BLaER1 treated with 17β-estradiol and CSF1 and Interleukin-3, amounts not matched to agents 10 nM and 100 nM (cell line): ENCODE measurements around the gene PGA3.
A peak's percentile ranks its signal among the peaks of the same experiment; 100 is the strongest.
"Not testable (repeated sequence)": the region's sequence is repeated elsewhere in the genome, so short reads cannot be mapped to it uniquely, and the experiment has no call there.

Experiments used
- H3K27ac ChIP-seq, 11 experiments: shearing (Covaris generic); formaldehyde crosslinking; 2 replicates each; pipeline ENCODE4 v1.8.1; 2022
- H3K27me3 ChIP-seq, 11 experiments: shearing (Covaris generic); formaldehyde crosslinking; 2 replicates each; pipeline ENCODE4 v1.8.1; 2022
- H3K36me3 ChIP-seq, 11 experiments: shearing (Covaris generic); formaldehyde crosslinking; 2 replicates each; pipeline ENCODE4 v1.8.1; 2022
- H3K4me1 ChIP-seq, 10 experiments: shearing (Covaris generic); formaldehyde crosslinking; 2 replicates each; pipeline ENCODE4 v1.8.1; 2022
- H3K4me2 ChIP-seq, 11 experiments: shearing (Covaris generic); formaldehyde crosslinking; 2 replicates each; pipeline ENCODE4 v1.8.1; 2022
- H3K4me3 ChIP-seq, 10 experiments: shearing (Covaris generic); formaldehyde crosslinking; 2 replicates each; pipeline ENCODE4 v1.8.1; 2022
- H3K9ac ChIP-seq, 11 experiments: shearing (Covaris generic); formaldehyde crosslinking; 2 replicates each; pipeline ENCODE4 v1.8.1; 2022
- H3K9me3 ChIP-seq, 11 experiments: shearing (Covaris generic); formaldehyde crosslinking; replicated peaks in 1 of 11; 2 replicates each; pipeline ENCODE4 v1.8.1; 2022
- H4K20me1 ChIP-seq, 11 experiments: shearing (Covaris generic); formaldehyde crosslinking; 2 replicates each; pipeline ENCODE4 v1.8.1; 2022
- Cebpa-rat ChIP-seq, 11 experiments: shearing (Covaris generic); IDR thresholded peaks; 2 replicates each; pipeline ENCODE4 v1.8.1; 2022

The PGA3 gene

GRCh38 chr11:61160487-61161189 lies 42.7 kb upstream of the PGA3 start:
- peak overlapping the region; percentile 83 to 97 (median 88) for H3K9ac ChIP-seq
- H3K36me3 ChIP-seq: peaks cover 0 to 34% (median 10%) of the 10 kb centered on the region in 11 experiments; a peak in 11 of 22 replicates
- no peak for TF ChIP-seq Cebpa-rat (IDR thresholded peaks at IDR 0.05)
- H4K20me1 ChIP-seq: peaks cover 0 to 51% (median 11%) of the 10 kb centered on the region in 11 experiments; a peak in 10 of 22 replicates
- peaks cover 20 to 79% (median 49%) of the 10 kb centered on the region in 10 experiments for H3K4me1 ChIP-seq
- H3K27me3 ChIP-seq: no peaks in the 10 kb centered on the region
- H3K4me2 ChIP-seq: peak overlapping the region; percentile 72 to 96 (median 86)
- peak overlapping the region; percentile 60 to 78 (median 71) for H3K4me3 ChIP-seq
- peak overlapping the region; percentile 86 to 97 (median 94) for H3K27ac ChIP-seq
- H3K9me3 ChIP-seq: peaks cover 0 to 31% (median 7%) of the 10 kb centered on the region in 11 experiments; a peak in 14 of 22 replicates

- Histone ChIP-seq H3K9me3 (peaks cover 0 to 26% (median 0%) of the 10 kb centered on the region in 11 experiments; a peak in 8 of 22 replicates), H4K20me1 (peaks cover 0 to 43% (median 11%) of the 10 kb centered on the region in 11 experiments; a peak in 10 of 22 replicates), H3K4me1 (peaks cover 20 to 80% (median 49%) of the 10 kb centered on the region in 10 experiments), H3K4me2 (peak within 1 kb of the TSS; percentile 72 to 96 (median 86)), H3K9ac (peak within 1 kb of the TSS; percentile 83 to 97 (median 88)), H3K36me3 (peaks cover 0 to 26% (median 10%) of the 10 kb centered on the region in 11 experiments; a peak in 10 of 22 replicates), H3K4me3 (peak within 1 kb of the TSS; percentile 60 to 78 (median 71)), H3K27ac (peak within 1 kb of the TSS; percentile 86 to 97 (median 94)), H3K27me3 (no peaks in the 10 kb centered on the region)
- no peak for TF ChIP-seq Cebpa-rat (IDR thresholded peaks at IDR 0.05)
Measured at GRCh38 chr11:61161190-61162091, 41.9 kb upstream of the PGA3 start, which contains the start of gene VPS37C. TSS of gene VPS37C (minus strand) at chr11:61161426. CDS start at chr11:61138829, 22,597 bp downstream.

GRCh38 chr11:61162092-61162941 lies 41.0 kb upstream of the PGA3 start:
- peak overlapping the region; percentile 72 to 96 (median 86) for H3K4me2 ChIP-seq
- H4K20me1 ChIP-seq: peaks cover 0 to 35% (median 11%) of the 10 kb centered on the region in 11 experiments; a peak in 10 of 22 replicates
- TF ChIP-seq Cebpa-rat (IDR thresholded peaks at IDR 0.05): 0 out of 22 replicates have a peak, but pooled peaks of 1 of the 11 experiments have one; percentile 9
- peaks cover 0 to 26% (median 0%) of the 10 kb centered on the region in 11 experiments; a peak in 7 of 22 replicates for H3K9me3 ChIP-seq
- H3K27ac ChIP-seq: peak overlapping the region; percentile 86 to 97 (median 94)
- peak overlapping the region; percentile 60 to 78 (median 71) for H3K4me3 ChIP-seq
- H3K9ac ChIP-seq: peak overlapping the region; percentile 83 to 97 (median 88)
- peaks cover 0 to 17% (median 5%) of the 10 kb centered on the region in 11 experiments; a peak in 10 of 22 replicates for H3K36me3 ChIP-seq
- H3K27me3 ChIP-seq: no peaks in the 10 kb centered on the region
- H3K4me1 ChIP-seq: peaks cover 20 to 81% (median 50%) of the 10 kb centered on the region in 10 experiments

GRCh38 chr11:61163021-61163420 lies 40.3 kb upstream of the PGA3 start:
- Histone ChIP-seq H3K9ac (peak overlapping the region in 2 of 11 experiments; percentile 70 to 72; a peak in 1 of 22 replicates), H4K20me1 (peaks cover 0 to 28% (median 8%) of the 10 kb centered on the region in 11 experiments; a peak in 10 of 22 replicates), H3K4me2 (peak overlapping the region in 7 of 11 experiments; percentile 72 to 96 (median 88); a peak in 12 of 22 replicates), H3K27me3 (no peaks in the 10 kb centered on the region), H3K27ac (peak overlapping the region in 4 of 11 experiments; percentile 72 to 97 (median 92); a peak in 7 of 22 replicates), H3K4me1 (peaks cover 26 to 83% (median 57%) of the 10 kb centered on the region in 10 experiments), H3K4me3 (peak overlapping the region in 2 of 10 experiments; percentile 5 to 69; a peak in 2 of 20 replicates), H3K9me3 (peaks cover 0 to 32% (median 0%) of the 10 kb centered on the region in 11 experiments; a peak in 9 of 22 replicates), H3K36me3 (peaks cover 0 to 10% (median 0%) of the 10 kb centered on the region in 11 experiments; a peak in 8 of 22 replicates)
- no peak for TF ChIP-seq Cebpa-rat (IDR thresholded peaks at IDR 0.05)

- Histone ChIP-seq H3K4me3 (peak overlapping the region in 4 of 10 experiments; percentile 18 to 51 (median 48); a peak in 4 of 20 replicates), H3K27me3 (no peaks in the 10 kb centered on the region), H3K9ac (peak overlapping the region in 5 of 11 experiments; percentile 11 to 82 (median 71); a peak in 7 of 22 replicates), H3K9me3 (peaks cover 0 to 41% (median 4%) of the 10 kb centered on the region in 11 experiments; a peak in 11 of 22 replicates), H4K20me1 (peaks cover 0 to 19% (median 3%) of the 10 kb centered on the region in 11 experiments; a peak in 8 of 22 replicates), H3K4me1 (peaks cover 26 to 83% (median 66%) of the 10 kb centered on the region in 10 experiments), H3K36me3 (peaks cover 0 to 9% (median 0%) of the 10 kb centered on the region in 11 experiments; a peak in 2 of 22 replicates), H3K27ac (peak overlapping the region in 6 of 11 experiments; percentile 33 to 97 (median 80); a peak in 12 of 22 replicates), H3K4me2 (peak overlapping the region in 9 of 11 experiments; percentile 23 to 96 (median 72); a peak in 16 of 22 replicates)
- peak in 4 of 11 experiments; percentile 33 to 69 (median 56); a peak in 3 of 22 replicates for TF ChIP-seq Cebpa-rat (IDR thresholded peaks at IDR 0.05)
Measured at GRCh38 chr11:61163714-61164605, 39.4 kb upstream of the PGA3 start.

- peak overlapping the region in 9 of 11 experiments; percentile 23 to 96 (median 72); a peak in 16 of 22 replicates for H3K4me2 ChIP-seq
- peak overlapping the region in 6 of 11 experiments; percentile 33 to 97 (median 80); a peak in 12 of 22 replicates for H3K27ac ChIP-seq
- H3K9ac ChIP-seq: peak overlapping the region in 5 of 11 experiments; percentile 37 to 82 (median 71); a peak in 9 of 22 replicates
- H3K36me3 ChIP-seq: peaks cover 0 to 9% (median 0%) of the 10 kb centered on the region in 11 experiments; a peak in 2 of 22 replicates
- H3K9me3 ChIP-seq: peaks cover 0 to 50% (median 7%) of the 10 kb centered on the region in 11 experiments; a peak in 11 of 22 replicates
- H3K4me3 ChIP-seq: peak overlapping the region in 4 of 10 experiments; percentile 44 to 51 (median 48); a peak in 8 of 20 replicates
- TF ChIP-seq Cebpa-rat (IDR thresholded peaks at IDR 0.05): peak in 1 of 11 experiments; percentile 2; a peak in 3 of 22 replicates
- no peaks in the 10 kb centered on the region for H3K27me3 ChIP-seq
- peaks cover 0 to 11% (median 0%) of the 10 kb centered on the region in 11 experiments; a peak in 6 of 22 replicates for H4K20me1 ChIP-seq
- H3K4me1 ChIP-seq: peaks cover 26 to 83% (median 66%) of the 10 kb centered on the region in 10 experiments
Measured at GRCh38 chr11:61164606-61165424, 38.5 kb upstream of the PGA3 start.

- not testable (repeated sequence) for H3K36me3 ChIP-seq, H4K20me1 ChIP-seq, H3K27me3 ChIP-seq
- Histone ChIP-seq H3K9me3 (peaks cover 0 to 53% (median 7%) of the 10 kb centered on the region in 11 experiments; a peak in 11 of 22 replicates), H3K9ac (peak overlapping the region in 3 of 11 experiments; percentile 71 to 82 (median 72); a peak in 6 of 22 replicates), H3K4me2 (peak overlapping the region in 5 of 11 experiments; percentile 72 to 96 (median 90); a peak in 7 of 22 replicates), H3K4me1 (peaks cover 17 to 77% (median 58%) of the 10 kb centered on the region in 10 experiments), H3K27ac (peak overlapping the region in 4 of 11 experiments; percentile 72 to 97 (median 92); a peak in 7 of 22 replicates), H3K4me3 (peak overlapping the region in 3 of 10 experiments; percentile 44 to 51 (median 51); a peak in 6 of 20 replicates)
Measured at GRCh38 chr11:61165785-61166184, 37.5 kb upstream of the PGA3 start.

GRCh38 chr11:61166331-61166730 lies 37.0 kb upstream of the PGA3 start:
- Histone ChIP-seq H3K4me3 (peak overlapping the region in 3 of 10 experiments; percentile 45 to 53 (median 51); a peak in 6 of 20 replicates), H3K9me3 (peaks cover 0 to 53% (median 7%) of the 10 kb centered on the region in 11 experiments; a peak in 11 of 22 replicates)

More at GRCh38 chr11:61166331-61166730, 37.0 kb upstream of the PGA3 start:
- H3K9ac ChIP-seq: peak overlapping the region in 2 of 11 experiments; percentile 57 to 64; a peak in 4 of 22 replicates
- H3K27ac ChIP-seq: peak overlapping the region in 4 of 11 experiments; percentile 39 to 70 (median 52); a peak in 7 of 22 replicates
- H3K4me1 ChIP-seq: peaks cover 19 to 82% (median 58%) of the 10 kb centered on the region in 10 experiments
- not testable (repeated sequence) for H3K36me3 ChIP-seq, H3K27me3 ChIP-seq, H4K20me1 ChIP-seq
- H3K4me2 ChIP-seq: peak overlapping the region in 4 of 11 experiments; percentile 38 to 73 (median 61); a peak in 8 of 22 replicates
